ENCODE data around the gene OCRL.

- no peak for TF ChIP-seq CTCF (conservative IDR thresholded peaks at IDR 0.05; ENCODE audit: low read depth, low read length)
- no peak for TF ChIP-seq EZH2 (IDR thresholded peaks at IDR 0.05; ENCODE audit: low read length, unreplicated experiment)
- TF ChIP-seq EZH2phosphoT487 (IDR thresholded peaks at IDR 0.05; ENCODE audit: borderline replicate concordance, low read length) = no peak
Observed at GRCh38 chrX:129511689-129512088, 28.4 kb upstream of the OCRL start.
